Stomach (tissue), 4 donors: Measurements from ENCODE around the gene HAGHL.

Source experiments
- CTCF ChIP-seq, 7 experiments: fragments of 450-650 bp in 4 of 7; fragments of 200-600 bp in 3 of 7; sonication (generic) in 3 of 7; IDR thresholded peaks; one replicate each; pipeline ENCODE4 v1.5.1; 2016 to 2019; ENCODE audit warnings: antibody characterized with exemption in 7 of 7, control low read depth in 2 of 7, mild to moderate bottlenecking in 1 of 7
- EP300 ChIP-seq: sonication (generic); formaldehyde crosslinking; IDR thresholded peaks from one replicate; pipeline ENCODE4 v1.6.1; 2017; ENCODE audit warnings: antibody characterized with exemption
- POLR2A ChIP-seq, 4 donors: fragments of 450-650 bp; IDR thresholded peaks; one replicate each; pipeline ENCODE4 v1.6.1; 2016; ENCODE audit warnings: antibody characterized with exemption in 4 of 4, control low read depth in 2 of 4, mild to moderate bottlenecking in 1 of 4, moderate library complexity in 1 of 4
- POLR2AphosphoS5 ChIP-seq, 3 donors: sonication (generic); formaldehyde crosslinking; IDR thresholded peaks; one replicate each; pipeline ENCODE4 v1.6.1; 2016; ENCODE audit warnings: antibody characterized with exemption in 3 of 3

GRCh38 chr16:747978-748746 lies 21.3 kb downstream of the HAGHL start:
- TF ChIP-seq CTCF (IDR thresholded peaks at IDR 0.05): no peak
- TF ChIP-seq POLR2AphosphoS5 (IDR thresholded peaks at IDR 0.05): no peak
- no peak for TF ChIP-seq EP300
- TF ChIP-seq POLR2A (IDR thresholded peaks at IDR 0.05): no peak
